Lower leg skin (tissue), 4 donors: ENCODE measurements around the gene LIN37. TPM values are rescaled to one million over a fixed set of nuclear protein-coding genes. Genes with fewer than 3 reads are reported as not detected.
"Not testable (repeated sequence)": the region's sequence is repeated elsewhere in the genome, so short reads cannot be mapped to it uniquely, and the experiment has no call there.

ENCODE experiments used
- DNase-seq, 2 donors: peaks; one replicate each; pipeline ENCODE4 v3.0.0-alpha.2; 2019; ENCODE audit warnings: low spot score in 2 of 2
- H3K4me3 ChIP-seq: fragments of 200-600 bp; sonication (generic); 2 replicates; pipeline ENCODE4 v1.5.1; 2017; ENCODE audit warnings: mild to moderate bottlenecking, low read depth; ENCODE audit not compliant: poor library complexity, severe bottlenecking
- CTCF ChIP-seq, 3 donors: fragments of 450-650 bp; IDR thresholded peaks; one replicate each; pipeline ENCODE4 v1.5.1; 2016; ENCODE audit warnings: antibody characterized with exemption in 3 of 3, mild to moderate bottlenecking in 3 of 3, moderate library complexity in 2 of 3
- POLR2A ChIP-seq, 2 donors: fragments of 450-650 bp; IDR thresholded peaks; one replicate each; pipeline ENCODE4 v1.6.1; 2016 to 2017; ENCODE audit warnings: antibody characterized with exemption in 2 of 2, mild to moderate bottlenecking in 1 of 2, moderate library complexity in 1 of 2
- WGBS, 2 donors: methylation state at CpG; one replicate each; pipeline ENCODE4 v1.1.5; 2018; 5-methylcytosine and 5-hydroxymethylcytosine counted together
- intact Hi-C: fragments of 100-400 bp; cut with DNase I; formaldehyde crosslinking; loops from one replicate; pipeline ENCODE4 v1.15.0; 2023; ENCODE audit warnings: low total_unique reads
- total RNA-seq, 4 donors: library from RNA; depleted of rRNA; stranded (reverse); fragments of >200 nt; gene quantifications; one replicate each; pipeline ENCODE4 v1.1.0, GENCODE V29; 2016

Gene LIN37
- total RNA-seq, 4 donors from 2014 or later = 4.7 to 15.0 (median 10.3) TPM

- DNase-seq = no peak
- TF ChIP-seq CTCF (IDR thresholded peaks at IDR 0.05) (no peak), POLR2A (IDR thresholded peaks at IDR 0.05) (no peak)
- intact Hi-C loops = loop anchor here (5.0 kb wide), 1 partner anchor 605 kb away; no protein-coding TSS in a partner anchor
- 84 to 92% methylated on average over 8 to 9 of the region's 9 CpGs for WGBS, 2 donors
- no peak overlapping the region for H3K4me3 ChIP-seq
Measured at GRCh38 chr19:35791814-35792279, 43.5 kb downstream of the LIN37 start.

GRCh38 chr19:35792312-35792711, 43.9 kb downstream of the LIN37 start:
- DNase-seq = no peak
- TF ChIP-seq CTCF (IDR thresholded peaks at IDR 0.05) (no peak), POLR2A (IDR thresholded peaks at IDR 0.05) (no peak)
- H3K4me3 ChIP-seq = no peak overlapping the region
- intact Hi-C loops = loop anchor here (5.0 kb wide), 1 partner anchor 605 kb away; no protein-coding TSS in a partner anchor
- WGBS, 2 donors = 83 to 85% methylated on average over 11 to 14 of the region's 15 CpGs

- intact Hi-C loops = loop anchor here (5.0 kb wide), 1 partner anchor 604 kb away; no protein-coding TSS in a partner anchor
- TF ChIP-seq CTCF (IDR thresholded peaks at IDR 0.05) (no peak), POLR2A (IDR thresholded peaks at IDR 0.05) (no peak)
- DNase-seq = no peak
- H3K4me3 ChIP-seq = no peak overlapping the region
- 59 to 75% methylated on average over 8 of the region's 8 CpGs for WGBS, 2 donors
Measured at GRCh38 chr19:35792888-35793287, 44.5 kb downstream of the LIN37 start.

- intact Hi-C loops = loop anchor here (5.0 kb wide), 1 partner anchor 604 kb away; no protein-coding TSS in a partner anchor
- WGBS, 2 donors = 60 to 64% methylated on average over 7 of the region's 7 CpGs
- H3K4me3 ChIP-seq = no peak overlapping the region
- DNase-seq = no peak
- TF ChIP-seq POLR2A (IDR thresholded peaks at IDR 0.05) (no peak), CTCF (IDR thresholded peaks at IDR 0.05) (no peak)
Measured at GRCh38 chr19:35793381-35794165, 45.2 kb downstream of the LIN37 start.

GRCh38 chr19:35795564-35795963, 47.2 kb downstream of the LIN37 start:
- WGBS, 2 donors = 75 to 76% methylated on average over 1 of the region's 1 CpG
- H3K4me3 ChIP-seq, DNase-seq, intact Hi-C loops: not testable (repeated sequence)

- H3K4me3 ChIP-seq = no peak overlapping the region
- no peak for TF ChIP-seq POLR2A (IDR thresholded peaks at IDR 0.05)
- TF ChIP-seq CTCF (IDR thresholded peaks at IDR 0.05) = no peak
- intact Hi-C loops = no loop called here
- 14 to 17% methylated on average over 38 to 39 of the region's 39 CpGs for WGBS, 2 donors
- DNase-seq = no peak
Measured at GRCh38 chr19:35796645-35797542, 48.5 kb downstream of the LIN37 start.
